ENCODE data around the gene PRKG1. TPM values are rescaled to one million over a fixed set of nuclear protein-coding genes. Genes with fewer than 3 reads are reported as not detected.

The PRKG1 gene
- polyA plus RNA-seq, 1 donor, result 38.2 TPM

GRCh38 chr10:52252307-52252706 is 1178.0 kb downstream of the PRKG1 start:
- DNase-seq (ENCODE audit: low read depth), result no peak

- no peak for DNase-seq (ENCODE audit: low read depth)
Observed at GRCh38 chr10:52256832-52257691, 1182.8 kb downstream of the PRKG1 start.

- DNase-seq (ENCODE audit: low read depth), result no peak
Observed at GRCh38 chr10:52257692-52258075, 1183.4 kb downstream of the PRKG1 start.

- DNase-seq (ENCODE audit: low read depth), result no peak
Observed at GRCh38 chr10:52258799-52259425, 1184.6 kb downstream of the PRKG1 start.

GRCh38 chr10:52259426-52259812 is 1185.1 kb downstream of the PRKG1 start:
- DNase-seq (ENCODE audit: low read depth), result no peak

GRCh38 chr10:52261362-52261761 is 1187.1 kb downstream of the PRKG1 start:
- DNase-seq (ENCODE audit: low read depth), result no peak

GRCh38 chr10:52265131-52265926 is 1191.0 kb downstream of the PRKG1 start:
- no peak for DNase-seq (ENCODE audit: low read depth)

GRCh38 chr10:52266858-52267257 is 1192.6 kb downstream of the PRKG1 start:
- DNase-seq (ENCODE audit: low read depth), result no peak

- DNase-seq (ENCODE audit: low read depth), result no peak
Observed at GRCh38 chr10:52268790-52269189, 1194.5 kb downstream of the PRKG1 start.

GRCh38 chr10:52269233-52269632 is 1194.9 kb downstream of the PRKG1 start:
- DNase-seq (ENCODE audit: low read depth), result no peak

GRCh38 chr10:52276163-52276562 is 1201.9 kb downstream of the PRKG1 start:
- DNase-seq (ENCODE audit: low read depth), result no peak

- DNase-seq (ENCODE audit: low read depth), result no peak
Observed at GRCh38 chr10:52276986-52277385, 1202.7 kb downstream of the PRKG1 start.

GRCh38 chr10:52279546-52279945 is 1205.3 kb downstream of the PRKG1 start:
- no peak for DNase-seq (ENCODE audit: low read depth)

- DNase-seq (ENCODE audit: low read depth), result no peak
Observed at GRCh38 chr10:52280051-52280450, 1205.8 kb downstream of the PRKG1 start.

- DNase-seq (ENCODE audit: low read depth), result no peak
Observed at GRCh38 chr10:52283174-52283573, 1208.9 kb downstream of the PRKG1 start.

GRCh38 chr10:52284416-52285013 is 1210.2 kb downstream of the PRKG1 start:
- DNase-seq (ENCODE audit: low read depth), result no peak

- DNase-seq (ENCODE audit: low read depth), result no peak
Observed at GRCh38 chr10:52287866-52288265, 1213.6 kb downstream of the PRKG1 start.

GRCh38 chr10:52297747-52298146 is 1223.5 kb downstream of the PRKG1 start:
- no peak for DNase-seq (ENCODE audit: low read depth)

GRCh38 chr10:52300599-52301277 is 1226.5 kb downstream of the PRKG1 start:
- DNase-seq (ENCODE audit: low read depth), result no peak

- peak; percentile 35 for DNase-seq (ENCODE audit: low read depth)
Observed at GRCh38 chr10:52308251-52309031, 1234.2 kb downstream of the PRKG1 start.

GRCh38 chr10:52312942-52313255 is 1238.6 kb downstream of the PRKG1 start:
- DNase-seq (ENCODE audit: low read depth), result no peak
